ENCODE data around the gene PHACTR4.

- TF ChIP-seq, protein P1, sequence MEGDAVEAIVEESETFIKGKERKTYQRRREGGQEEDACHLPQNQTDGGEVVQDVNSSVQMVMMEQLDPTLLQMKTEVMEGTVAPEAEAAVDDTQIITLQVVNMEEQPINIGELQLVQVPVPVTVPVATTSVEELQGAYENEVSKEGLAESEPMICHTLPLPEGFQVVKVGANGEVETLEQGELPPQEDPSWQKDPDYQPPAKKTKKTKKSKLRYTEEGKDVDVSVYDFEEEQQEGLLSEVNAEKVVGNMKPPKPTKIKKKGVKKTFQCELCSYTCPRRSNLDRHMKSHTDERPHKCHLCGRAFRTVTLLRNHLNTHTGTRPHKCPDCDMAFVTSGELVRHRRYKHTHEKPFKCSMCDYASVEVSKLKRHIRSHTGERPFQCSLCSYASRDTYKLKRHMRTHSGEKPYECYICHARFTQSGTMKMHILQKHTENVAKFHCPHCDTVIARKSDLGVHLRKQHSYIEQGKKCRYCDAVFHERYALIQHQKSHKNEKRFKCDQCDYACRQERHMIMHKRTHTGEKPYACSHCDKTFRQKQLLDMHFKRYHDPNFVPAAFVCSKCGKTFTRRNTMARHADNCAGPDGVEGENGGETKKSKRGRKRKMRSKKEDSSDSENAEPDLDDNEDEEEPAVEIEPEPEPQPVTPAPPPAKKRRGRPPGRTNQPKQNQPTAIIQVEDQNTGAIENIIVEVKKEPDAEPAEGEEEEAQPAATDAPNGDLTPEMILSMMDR (IDR thresholded peaks at IDR 0.05) = no peak
- TF ChIP-seq POLR2AphosphoS5 (IDR thresholded peaks at IDR 0.05) (no peak), POLR2A (IDR thresholded peaks at IDR 0.05) (no peak)
These were observed 133.6 kb downstream of the PHACTR4 start for GRCh38 chr1:28503117-28503516.

Data from sigmoid colon (tissue), 4 donors.